Right kidney (tissue), 9 donors: ENCODE results near the gene OR8J1.
"Not testable (repeated sequence)": the region's sequence is repeated elsewhere in the genome, so short reads cannot be mapped to it uniquely, and the experiment has no call there.

Experiments
- DNase-seq: peaks from one replicate; pipeline ENCODE4 v3.0.0-alpha.2; 2016
- long read RNA-seq, 8 donors: transcript quantifications; one replicate each; lab custom pipeline, GENCODE V29; 2026

The OR8J1 gene
- long read RNA-seq, donor 1, result 0 reads
- long read RNA-seq, donor 2, result 0 reads
- long read RNA-seq, donor 3, result 0 reads
- long read RNA-seq, donor 4, result 0 reads
- long read RNA-seq, donor 5, result 0 reads
- long read RNA-seq, donor 6, partial matches to known transcripts, result 0 of 1 reads
- long read RNA-seq, donor 6, other reads (novel, unspliced or antisense), result 0 of 1 reads
- long read RNA-seq, donor 7, result 0 reads
- long read RNA-seq, donor 8, result 0 reads

- DNase-seq, result no peak
Observed at GRCh38 chr11:56353991-56354390, at the start of gene OR8J1. Gene OR8J1, plus strand, starts transcription at chr11:56354291. Its CDS starts 5,956 bp downstream, at chr11:56360247.

DNA sequence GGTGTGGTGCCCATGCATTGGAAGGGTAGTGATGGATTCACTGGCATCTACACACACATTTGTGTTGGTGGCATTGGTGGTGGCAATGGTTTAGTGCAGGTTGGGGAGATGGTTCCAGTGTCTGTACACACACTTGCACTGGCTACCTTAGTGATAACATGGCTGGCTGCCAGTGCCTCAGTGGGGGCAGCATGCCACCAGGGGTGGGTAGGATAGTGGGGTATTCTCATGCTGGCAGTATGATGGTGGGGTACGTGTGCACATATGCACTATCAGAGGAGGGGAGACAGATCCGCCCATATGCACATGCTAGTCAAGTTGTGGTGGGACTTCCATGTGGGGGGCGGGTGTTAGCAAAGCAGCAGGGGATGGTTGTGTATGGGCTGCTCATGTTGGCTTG, 46.3 kb upstream of the OR8J1 start:
- no peak for DNase-seq

DNA sequence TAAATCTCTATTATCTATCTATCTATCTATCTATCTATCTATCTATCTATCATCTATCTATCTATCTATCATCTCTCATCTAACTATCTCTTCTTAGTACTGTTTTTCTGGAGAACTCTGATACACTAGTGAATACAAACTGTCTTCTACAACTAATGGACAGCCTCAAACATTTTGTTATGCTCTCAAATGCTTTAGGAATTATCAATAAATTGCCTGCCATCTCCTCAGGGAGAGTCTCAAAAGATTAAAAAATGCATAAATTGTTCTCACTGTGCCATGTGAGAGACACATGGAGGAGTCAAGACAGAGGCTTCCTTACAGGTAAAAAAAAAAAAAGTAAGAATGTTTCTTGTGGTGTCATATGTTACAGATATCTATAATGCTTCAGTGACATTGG, 39.2 kb upstream of the OR8J1 start, which contains the start of gene OR8K3:
Gene OR8K3 (plus strand): TSS at position 301 of the 400 bp plus-strand sequence. CDS start 3,163 bp downstream, outside the sequence.
- DNase-seq, result no peak

DNA sequence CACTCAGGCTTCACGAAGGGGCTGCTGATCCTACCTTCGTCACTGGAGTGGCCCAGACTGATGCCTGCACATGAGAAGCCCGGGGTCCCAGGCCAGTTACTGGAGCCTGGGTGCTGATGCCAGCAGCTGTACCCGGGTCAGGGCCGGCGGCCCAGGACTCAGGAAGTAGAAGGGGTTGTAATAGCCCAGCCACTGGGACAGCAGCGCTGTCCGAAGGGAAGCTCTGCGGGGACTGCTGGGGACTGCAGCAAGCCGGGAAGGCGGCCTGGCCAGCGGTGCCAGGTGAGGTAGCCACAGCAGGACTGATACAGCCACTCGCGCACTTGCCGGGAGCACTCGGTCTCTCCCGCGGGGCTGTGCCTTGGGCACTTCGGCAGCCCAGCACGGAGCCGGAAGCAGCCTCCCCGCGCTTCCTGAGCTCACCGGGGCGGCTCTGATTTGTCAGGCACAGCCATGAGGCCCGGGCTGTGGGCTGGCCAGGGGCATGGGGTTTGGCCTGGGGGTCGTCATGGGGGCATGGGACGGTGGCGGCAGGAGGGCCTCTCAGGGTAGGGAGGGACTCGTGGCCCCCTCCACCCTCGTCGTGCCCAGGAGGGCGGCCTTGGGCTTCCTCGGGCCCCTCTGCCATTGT, 22.1 kb upstream of the OR8J1 start:
- no peak for DNase-seq

DNA sequence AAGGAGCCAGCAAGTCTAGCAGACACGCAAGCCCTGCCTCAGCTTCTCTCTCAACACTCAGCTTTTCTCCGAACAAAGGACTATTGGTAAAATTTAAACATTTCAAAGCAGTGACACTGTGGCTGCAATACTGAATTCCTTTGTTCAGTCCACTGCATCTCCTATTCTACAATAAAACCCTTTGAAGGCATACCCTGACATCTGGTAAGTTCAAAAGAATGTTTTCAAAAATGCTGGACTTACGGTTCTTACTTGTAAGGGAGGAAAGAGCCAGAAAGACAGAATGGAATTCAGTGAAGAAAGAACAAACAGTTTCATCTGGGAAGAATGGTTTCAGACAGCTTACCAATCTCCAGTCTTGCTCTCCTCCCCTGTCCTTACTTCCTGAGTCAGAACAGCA, 20.9 kb upstream of the OR8J1 start:
- no peak for DNase-seq

- DNase-seq, result no peak
Observed at GRCh38 chr11:56340289-56340688, 13.8 kb upstream of the OR8J1 start.

DNA sequence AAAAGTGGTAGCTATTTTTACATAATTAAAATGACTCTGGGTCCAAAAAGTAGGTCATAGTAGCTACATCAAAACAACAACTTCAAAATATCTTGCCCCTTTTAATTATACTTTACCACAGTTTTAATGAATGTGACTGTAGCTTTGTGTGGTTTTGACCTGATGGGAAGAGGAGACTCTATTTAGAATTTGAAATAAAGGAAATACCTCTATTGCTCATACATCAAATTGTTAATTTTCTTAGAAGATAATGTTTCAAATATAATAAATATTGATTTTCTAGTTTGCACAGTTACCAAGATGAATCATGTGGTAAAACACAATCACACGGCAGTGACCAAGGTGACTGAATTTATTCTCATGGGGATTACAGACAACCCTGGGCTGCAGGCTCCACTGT, 8.4 kb upstream of the OR8J1 start, which contains the start of gene OR8K1:
Gene OR8K1 (plus strand): TSS at position 301 of the 400 bp plus-strand sequence. CDS start 0 bp downstream, at position 301.
- DNase-seq, result no peak

GRCh38 chr11:56375324-56375723, 21.2 kb downstream of the OR8J1 start, which contains the start of gene OR8U1:
Gene OR8U1, plus strand, starts transcription at chr11:56375624. Its CDS starts 0 bp downstream, at chr11:56375624.
- DNase-seq, result no peak

GRCh38 chr11:56380120-56380519, 26.0 kb downstream of the OR8J1 start:
- no peak for DNase-seq

GRCh38 chr11:56394381-56394780, 40.3 kb downstream of the OR8J1 start:
- no peak for DNase-seq

GRCh38 chr11:56396047-56396446, 42.0 kb downstream of the OR8J1 start:
- DNase-seq, result no peak

DNA sequence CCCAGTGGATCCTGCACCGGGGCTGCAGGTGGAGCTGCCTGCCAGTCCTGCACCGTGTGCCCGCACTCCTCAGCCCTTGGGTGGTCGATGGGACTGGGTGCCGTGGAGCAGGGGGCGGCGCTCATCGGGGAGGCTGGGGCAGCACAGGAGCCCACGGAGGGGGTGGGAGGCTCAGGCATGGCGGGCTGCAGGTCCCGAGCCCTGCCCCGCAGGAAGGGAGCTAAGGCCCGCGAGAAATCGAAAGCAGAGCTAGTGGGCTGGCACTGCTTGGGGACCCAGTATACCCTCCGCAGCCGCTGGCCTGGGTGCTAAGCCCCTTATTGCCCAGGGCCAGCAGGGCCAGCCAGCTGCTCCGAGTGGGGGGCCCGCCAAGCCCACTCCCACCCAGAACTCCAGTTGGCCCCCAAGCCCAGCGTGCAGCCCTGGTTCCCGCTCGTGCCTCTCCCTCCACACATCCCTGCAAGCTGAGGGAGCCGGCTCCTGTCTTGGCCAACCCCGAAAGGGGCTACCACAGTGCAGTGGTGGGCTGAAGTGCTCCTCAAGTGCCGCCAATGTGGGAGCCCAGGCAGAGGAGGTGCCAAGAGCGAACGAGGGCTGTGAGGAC, 47.9 kb downstream of the OR8J1 start:
- DNase-seq, result not testable (repeated sequence)

GRCh38 chr11:56404393-56404792, 50.3 kb downstream of the OR8J1 start:
- no peak for DNase-seq

- DNase-seq, result no peak
Observed at GRCh38 chr11:56410801-56411200, 56.7 kb downstream of the OR8J1 start.
